ENCODE results near the gene SMAD3. TPM values are rescaled to one million over a fixed set of nuclear protein-coding genes. Genes with fewer than 3 reads are reported as not detected.

The SMAD3 gene
- total and polyA plus RNA-seq, 10 of the 15 experiments (the other 5 are each of a cell fraction or from before 2014, with no cell fraction given): 5.6 to 43.2 (median 16.0) TPM

GRCh38 chr15:67218428-67218827 lies 153.0 kb downstream of the SMAD3 start (continued):
- TF ChIP-seq RELB (IDR thresholded peaks at IDR 0.05; ENCODE audit: low read depth) (no peak), MEF2B (IDR thresholded peaks at IDR 0.05; ENCODE audit: partially characterized antibody, poor library complexity, severe bottlenecking) (no peak), IRF3 (IDR thresholded peaks at IDR 0.05) (no peak)

- CTCF ChIA-PET: interaction anchor here (1.6 kb wide), 1 partner anchor 20 kb away, joined by 4 read pairs; no protein-coding TSS in a partner anchor
- in situ Hi-C loops (cut with MboI) (no loop called here), intact Hi-C loops (cut with micrococcal nuclease; ENCODE audit: unreplicated experiment) (no loop called here)
- POLR2A ChIA-PET: no interaction called here
- Histone ChIP-seq H3K4me3 (no peak overlapping the region), H3K9me3 (replicated peaks; ENCODE audit: control insufficient read depth, insufficient read depth, low read length) (no peaks in the 10 kb centered on the region), H3K27me3 (replicated peaks in 1 of 2; ENCODE audit: control insufficient read depth in 2 of 2, insufficient read depth in 2 of 2, low read length in 1 of 2) (no peaks in the 10 kb centered on the region), H2AFZ (ENCODE audit: control insufficient read depth, low read depth, low read length) (no peak overlapping the region), H3K27ac (ENCODE audit: control insufficient read depth, insufficient read depth) (no peak overlapping the region), H3K36me3 (ENCODE audit: control insufficient read depth in 2 of 2, insufficient read depth in 2 of 2, low read length in 1 of 2) (peaks cover 0 to 2% of the 10 kb centered on the region in 2 experiments; a peak in 2 of 4 replicates), H3K79me2 (ENCODE audit: control insufficient read depth, insufficient read depth, low read length) (no peaks in the 10 kb centered on the region), H4K20me1 (ENCODE audit: control insufficient read depth, insufficient read depth) (no peaks in the 10 kb centered on the region), H3K9ac (ENCODE audit: control insufficient read depth, insufficient read depth, low read length) (no peak overlapping the region), H3K4me2 (ENCODE audit: control insufficient read depth, insufficient read depth) (no peak overlapping the region), H3K4me1 (ENCODE audit: control insufficient read depth, insufficient read depth, low read length) (no peaks in the 10 kb centered on the region)
- RAD21 ChIA-PET (ENCODE audit: unreplicated experiment): no interaction called here
- no peak for ATAC-seq
- TF ChIP-seq CBX3 (IDR thresholded peaks at IDR 0.05; ENCODE audit: borderline replicate concordance, low read depth): no peak
- no peak for TF ChIP-seq LARP7 (IDR thresholded peaks at IDR 0.05)
- TF ChIP-seq KDM1A (IDR thresholded peaks at IDR 0.05; ENCODE audit: borderline replicate concordance): no peak
- TF ChIP-seq CBX5 (IDR thresholded peaks at IDR 0.05; ENCODE audit: low read depth): no peak
- no peak for TF ChIP-seq CEBPB (IDR thresholded peaks at IDR 0.05; ENCODE audit: borderline replicate concordance in 1 of 2, low read depth in 2 of 2, low read length in 2 of 2)
- TF ChIP-seq SKIL (IDR thresholded peaks at IDR 0.05; ENCODE audit: low read depth, poor library complexity, severe bottlenecking): no peak
- no peak for TF ChIP-seq E2F8 (IDR thresholded peaks at IDR 0.05; ENCODE audit: low read depth, partially characterized antibody)
- no peak for TF ChIP-seq SIX5 (IDR thresholded peaks at IDR 0.05; ENCODE audit: low read depth, low read length, severe bottlenecking)
- no peak for TF ChIP-seq IKZF2 (IDR thresholded peaks at IDR 0.05)
- SMC1A ChIA-PET (ENCODE audit: uncharacterized antibody, unreplicated experiment): no interaction called here
- BruUV-seq (replicated peaks): no TSS peak
- no peak for DNase-seq (ENCODE audit: low read depth, low spot score)
- FAIRE-seq: no peak
- WGBS (ENCODE audit: insufficient coverage, insufficient replicate concordance, low lambda C conversion rate, missing lambda C conversion rate): 100% methylated on average over 2 of the region's 2 CpGs
These were observed 153.9 kb downstream of the SMAD3 start for GRCh38 chr15:67219288-67219687.
